CD4-positive, CD25-positive, alpha-beta regulatory T cell (primary cell): ENCODE measurements around the gene DICER1. TPM values are rescaled to one million over a fixed set of nuclear protein-coding genes. Genes with fewer than 3 reads are reported as not detected.
"Not testable (repeated sequence)": the region's sequence is repeated elsewhere in the genome, so short reads cannot be mapped to it uniquely, and the experiment has no call there.

Experiments used
- ATAC-seq, 2 donors: fragments of 150-1000 bp; cut with Tn5 transposase; one replicate each; pipeline ENCODE4 v1.10.0; 2021; ENCODE audit warnings: low read depth in 2 of 2, moderate number of reproducible peaks in 2 of 2, moderate library complexity in 1 of 2
- DNase-seq, 3 donors: peaks; one replicate each; pipeline versions ENCODE4 v3.0.0 to v3.0.0-alpha.2; 2012 to 2022; ENCODE audit warnings: mixed read lengths in 1 of 3
- H3K27ac ChIP-seq: one replicate; pipeline ENCODE4 v1.7.0; 2013; ENCODE audit warnings: mild to moderate bottlenecking, low read length; ENCODE audit not compliant: insufficient read depth, poor library complexity, severe bottlenecking
- H3K27me3 ChIP-seq: one replicate; pipeline ENCODE4 v1.7.0; 2013; ENCODE audit warnings: low read length; ENCODE audit not compliant: control insufficient read depth, insufficient read depth
- H3K36me3 ChIP-seq: one replicate; pipeline ENCODE4 v1.7.0; 2013; ENCODE audit warnings: mild to moderate bottlenecking, low read length, moderate library complexity; ENCODE audit not compliant: control insufficient read depth, insufficient read depth
- H3K4me1 ChIP-seq: 2 replicates; pipeline ENCODE4 v1.7.0; 2013; ENCODE audit warnings: mild to moderate bottlenecking, low read length; ENCODE audit not compliant: insufficient read depth, control insufficient read depth, poor library complexity, severe bottlenecking
- H3K4me3 ChIP-seq: one replicate; pipeline ENCODE4 v1.7.0; 2013; ENCODE audit warnings: low read depth, mild to moderate bottlenecking, low read length, moderate library complexity
- H3K9me3 ChIP-seq, 2 experiments: 1 replicate in 1 of 2; 2 replicates in 1 of 2; pipeline ENCODE4 v1.7.0; 2013; ENCODE audit warnings: low read length in 2 of 2, mild to moderate bottlenecking in 1 of 2, moderate library complexity in 1 of 2; ENCODE audit not compliant: control insufficient read depth in 2 of 2
- H3K27ac Mint-ChIP-seq, 3 donors: one replicate each; pipeline ENCODE4 v1.8.0; 2020 to 2022; ENCODE audit warnings: mild to moderate bottlenecking in 3 of 3, mixed read lengths in 3 of 3, moderate library complexity in 2 of 3
- H3K27me3 Mint-ChIP-seq: one replicate; pipeline ENCODE4 v1.8.0; 2022; ENCODE audit warnings: mild to moderate bottlenecking, mixed read lengths
- H3K36me3 Mint-ChIP-seq: one replicate; pipeline ENCODE4 v1.8.0; 2020; ENCODE audit warnings: mixed read lengths
- H3K4me1 Mint-ChIP-seq, 4 donors: one replicate each; pipeline ENCODE4 v1.8.0; 2020 to 2022; ENCODE audit warnings: mixed read lengths in 4 of 4, mild to moderate bottlenecking in 1 of 4
- H3K4me3 Mint-ChIP-seq, 4 donors: one replicate each; pipeline ENCODE4 v1.8.0; 2020 to 2022; ENCODE audit warnings: mild to moderate bottlenecking in 4 of 4, mixed read lengths in 4 of 4, moderate library complexity in 3 of 4
- H3K9me3 Mint-ChIP-seq, 7 donors: one replicate each; pipeline ENCODE4 v1.8.0; 2020 to 2022; ENCODE audit warnings: mixed read lengths in 7 of 7, mild to moderate bottlenecking in 3 of 7, moderate library complexity in 2 of 7
- polyA plus RNA-seq, 4 donors: library from polyadenylated mRNA; unstranded; fragments of 300-500 nt; fragmentation: Illumina TruSeq; gene quantifications; one replicate each; pipeline ENCODE4 v1.2.3, GENCODE V29; 2021
- total RNA-seq: library from RNA; stranded (reverse); gene quantifications from one replicate; pipeline ENCODE4 v1.2.3, GENCODE V29; 2022

Gene DICER1, protein sequence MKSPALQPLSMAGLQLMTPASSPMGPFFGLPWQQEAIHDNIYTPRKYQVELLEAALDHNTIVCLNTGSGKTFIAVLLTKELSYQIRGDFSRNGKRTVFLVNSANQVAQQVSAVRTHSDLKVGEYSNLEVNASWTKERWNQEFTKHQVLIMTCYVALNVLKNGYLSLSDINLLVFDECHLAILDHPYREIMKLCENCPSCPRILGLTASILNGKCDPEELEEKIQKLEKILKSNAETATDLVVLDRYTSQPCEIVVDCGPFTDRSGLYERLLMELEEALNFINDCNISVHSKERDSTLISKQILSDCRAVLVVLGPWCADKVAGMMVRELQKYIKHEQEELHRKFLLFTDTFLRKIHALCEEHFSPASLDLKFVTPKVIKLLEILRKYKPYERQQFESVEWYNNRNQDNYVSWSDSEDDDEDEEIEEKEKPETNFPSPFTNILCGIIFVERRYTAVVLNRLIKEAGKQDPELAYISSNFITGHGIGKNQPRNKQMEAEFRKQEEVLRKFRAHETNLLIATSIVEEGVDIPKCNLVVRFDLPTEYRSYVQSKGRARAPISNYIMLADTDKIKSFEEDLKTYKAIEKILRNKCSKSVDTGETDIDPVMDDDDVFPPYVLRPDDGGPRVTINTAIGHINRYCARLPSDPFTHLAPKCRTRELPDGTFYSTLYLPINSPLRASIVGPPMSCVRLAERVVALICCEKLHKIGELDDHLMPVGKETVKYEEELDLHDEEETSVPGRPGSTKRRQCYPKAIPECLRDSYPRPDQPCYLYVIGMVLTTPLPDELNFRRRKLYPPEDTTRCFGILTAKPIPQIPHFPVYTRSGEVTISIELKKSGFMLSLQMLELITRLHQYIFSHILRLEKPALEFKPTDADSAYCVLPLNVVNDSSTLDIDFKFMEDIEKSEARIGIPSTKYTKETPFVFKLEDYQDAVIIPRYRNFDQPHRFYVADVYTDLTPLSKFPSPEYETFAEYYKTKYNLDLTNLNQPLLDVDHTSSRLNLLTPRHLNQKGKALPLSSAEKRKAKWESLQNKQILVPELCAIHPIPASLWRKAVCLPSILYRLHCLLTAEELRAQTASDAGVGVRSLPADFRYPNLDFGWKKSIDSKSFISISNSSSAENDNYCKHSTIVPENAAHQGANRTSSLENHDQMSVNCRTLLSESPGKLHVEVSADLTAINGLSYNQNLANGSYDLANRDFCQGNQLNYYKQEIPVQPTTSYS (N-terminal part only)
- total RNA-seq = 52.0 TPM
- 10 to 100 TPM; 12.4 to 15.7 (median 12.9) TPM for polyA plus RNA-seq

DNA sequence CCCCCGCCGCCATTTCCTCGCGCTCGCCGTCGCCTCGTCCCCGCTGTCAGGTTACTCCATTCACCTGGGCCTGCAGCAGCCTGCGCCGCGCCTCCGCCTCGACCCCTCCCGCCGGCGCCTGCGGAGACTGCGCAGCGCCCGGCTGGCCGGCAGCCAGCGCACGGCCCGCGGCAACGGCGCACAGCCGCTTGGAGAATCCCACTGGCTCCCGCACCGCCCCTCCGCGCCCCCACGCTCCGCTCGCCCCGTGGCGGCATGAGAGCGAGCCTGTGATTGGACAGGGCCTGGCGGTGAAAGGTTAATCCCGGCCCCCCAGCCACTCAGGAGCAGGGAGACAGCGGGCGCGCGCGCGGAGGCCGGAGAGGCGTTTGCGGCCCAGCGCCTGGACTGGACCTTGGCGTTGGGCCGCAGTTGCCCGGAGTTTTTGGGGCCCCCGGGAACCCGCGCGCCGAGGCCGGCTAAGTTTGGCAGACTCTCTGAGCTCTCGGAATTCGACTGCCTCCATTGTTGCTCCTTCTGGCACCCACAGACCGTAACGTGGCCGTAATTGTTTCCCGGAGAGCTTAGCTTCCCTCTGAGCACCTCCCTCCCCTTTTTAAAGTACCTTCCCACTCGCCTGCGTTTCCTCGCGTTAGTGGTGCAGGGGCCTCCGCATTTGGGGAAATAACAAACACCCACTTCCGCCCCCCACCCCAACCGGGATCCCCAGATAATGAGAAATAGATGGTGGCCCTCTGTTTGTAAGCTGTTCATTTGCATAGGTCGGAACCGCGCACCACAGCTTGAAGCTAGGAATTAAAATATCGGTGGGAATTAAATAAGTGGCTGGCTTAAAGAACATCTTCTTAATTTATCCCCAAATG lies at the start of gene DICER1:
Gene DICER1 (minus strand): TSS at position 203 of the 863 bp plus-strand sequence. CDS start 24,071 bp downstream, outside the sequence.
- DNase-seq = peak; percentile 88 to 92 (median 92)
- H3K9me3 Mint-ChIP-seq = no peaks in the 10 kb centered on the region
- H3K27me3 Mint-ChIP-seq = peaks cover 6% of the 10 kb centered on the region
- H3K4me3 ChIP-seq = peak within 1 kb of the TSS; percentile 93
- peaks cover 16 to 53% (median 37%) of the 10 kb centered on the region in 4 donors for H3K4me1 Mint-ChIP-seq
- H3K27ac Mint-ChIP-seq = peak within 1 kb of the TSS; percentile 95 to 99 (median 99)
- H3K36me3 ChIP-seq = no peaks in the 10 kb centered on the region
- no peaks in the 10 kb centered on the region for H3K36me3 Mint-ChIP-seq
- no peaks in the 10 kb centered on the region for H3K27me3 ChIP-seq
- peak; percentile 82 to 84 for ATAC-seq
- peaks cover 34% of the 10 kb centered on the region for H3K4me1 ChIP-seq
- H3K9me3 ChIP-seq = no peaks in the 10 kb centered on the region
- peak within 1 kb of the TSS; percentile 87 for H3K27ac ChIP-seq
- peak within 1 kb of the TSS; percentile 96 to 99 (median 97) for H3K4me3 Mint-ChIP-seq

DNA sequence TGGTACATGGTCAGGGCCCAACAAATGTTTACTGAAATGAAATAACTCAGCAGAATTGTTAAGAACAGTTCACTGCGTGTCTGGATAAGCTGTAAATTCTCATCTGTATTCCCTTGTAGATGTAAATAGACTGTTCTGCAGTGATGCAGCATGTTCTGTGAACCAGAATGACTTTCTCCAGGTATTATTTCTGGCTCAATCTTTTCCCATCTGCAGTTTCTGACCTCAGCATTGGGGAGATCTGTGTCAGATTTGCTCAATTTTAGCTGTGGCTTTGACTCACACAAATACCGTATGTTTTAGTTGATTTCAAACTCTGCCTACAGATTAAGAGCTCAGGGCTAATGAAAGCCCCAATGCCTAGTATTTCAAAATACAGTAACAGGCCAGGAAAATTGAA lies 49.2 kb upstream of the DICER1 start:
- H3K27me3 Mint-ChIP-seq = peaks cover 22% of the 10 kb centered on the region
- no peaks in the 10 kb centered on the region for H3K4me1 Mint-ChIP-seq
- no peaks in the 10 kb centered on the region for H3K36me3 ChIP-seq
- no peaks in the 10 kb centered on the region for H3K4me1 ChIP-seq
- H3K36me3 Mint-ChIP-seq = no peaks in the 10 kb centered on the region
- H3K9me3 Mint-ChIP-seq = peaks cover 0 to 6% (median 2%) of the 10 kb centered on the region in 7 donors
- H3K4me3 ChIP-seq = no peak overlapping the region
- no peak overlapping the region for H3K27ac Mint-ChIP-seq
- H3K4me3 Mint-ChIP-seq = no peak overlapping the region
- ATAC-seq (no peak), DNase-seq (no peak)
- peaks cover 0 to 6% of the 10 kb centered on the region in 2 experiments for H3K9me3 ChIP-seq
- H3K27me3 ChIP-seq = no peaks in the 10 kb centered on the region
- no peak overlapping the region for H3K27ac ChIP-seq

DNA sequence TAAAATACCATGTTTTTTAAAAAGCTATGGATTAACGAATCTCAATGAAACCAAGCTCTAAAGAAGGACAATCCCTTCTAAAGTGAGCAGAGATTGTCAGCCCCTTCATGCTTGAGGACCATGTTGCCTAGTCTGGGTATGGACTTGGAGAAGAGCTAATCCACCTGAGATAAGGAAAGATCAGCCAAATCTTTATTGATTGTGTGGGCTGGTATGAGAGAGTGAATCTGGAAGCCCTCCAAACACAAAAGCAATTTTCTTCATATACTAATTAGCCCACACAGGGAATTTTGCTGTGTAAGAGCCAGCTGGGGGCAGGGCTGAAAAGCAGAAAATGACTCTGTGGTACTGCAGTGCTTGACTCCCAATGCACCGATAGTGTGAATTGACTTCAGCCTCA lies 47.4 kb upstream of the DICER1 start:
- no peaks in the 10 kb centered on the region for H3K36me3 ChIP-seq
- H3K4me1 ChIP-seq = no peaks in the 10 kb centered on the region
- H3K27ac ChIP-seq = no peak overlapping the region
- no peak overlapping the region for H3K4me3 ChIP-seq
- Mint-ChIP-seq H3K9me3 (peaks cover 0 to 6% (median 2%) of the 10 kb centered on the region in 7 donors), H3K4me1 (no peaks in the 10 kb centered on the region), H3K27ac (no peak overlapping the region), H3K36me3 (no peaks in the 10 kb centered on the region), H3K27me3 (peaks cover 18% of the 10 kb centered on the region), H3K4me3 (no peak overlapping the region)
- no peaks in the 10 kb centered on the region for H3K27me3 ChIP-seq
- DNase-seq (no peak), ATAC-seq (no peak)
- H3K9me3 ChIP-seq = peaks cover 0 to 6% of the 10 kb centered on the region in 2 experiments

DNA sequence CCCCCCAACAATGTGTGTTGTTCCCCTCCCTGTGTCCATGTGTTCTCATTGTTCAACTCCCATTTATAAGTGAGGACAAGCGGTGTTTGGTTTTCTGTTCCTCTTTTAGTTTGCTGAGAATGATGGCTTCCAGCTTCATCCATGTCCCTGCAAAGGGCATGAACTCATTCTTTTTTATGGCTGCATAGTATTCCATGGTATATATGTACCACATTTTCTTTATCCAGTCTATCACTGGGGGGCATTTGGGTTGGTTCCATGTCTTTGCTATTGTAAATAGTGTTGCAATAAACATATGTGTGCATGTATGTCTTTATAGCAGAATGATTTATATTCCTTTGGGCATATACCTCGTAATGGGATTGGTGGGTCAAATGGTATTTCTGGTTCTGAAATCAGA lies 44.4 kb upstream of the DICER1 start:
- H3K36me3 ChIP-seq, H3K27ac ChIP-seq, H3K4me3 Mint-ChIP-seq, H3K36me3 Mint-ChIP-seq, H3K4me1 ChIP-seq, H3K4me3 ChIP-seq, H3K27me3 ChIP-seq, H3K9me3 ChIP-seq, H3K9me3 Mint-ChIP-seq, ATAC-seq, DNase-seq, H3K4me1 Mint-ChIP-seq: not testable (repeated sequence)
- peak overlapping the region in 1 of 3 donors; percentile 53 for H3K27ac Mint-ChIP-seq
- H3K27me3 Mint-ChIP-seq = peaks cover 21% of the 10 kb centered on the region

DNA sequence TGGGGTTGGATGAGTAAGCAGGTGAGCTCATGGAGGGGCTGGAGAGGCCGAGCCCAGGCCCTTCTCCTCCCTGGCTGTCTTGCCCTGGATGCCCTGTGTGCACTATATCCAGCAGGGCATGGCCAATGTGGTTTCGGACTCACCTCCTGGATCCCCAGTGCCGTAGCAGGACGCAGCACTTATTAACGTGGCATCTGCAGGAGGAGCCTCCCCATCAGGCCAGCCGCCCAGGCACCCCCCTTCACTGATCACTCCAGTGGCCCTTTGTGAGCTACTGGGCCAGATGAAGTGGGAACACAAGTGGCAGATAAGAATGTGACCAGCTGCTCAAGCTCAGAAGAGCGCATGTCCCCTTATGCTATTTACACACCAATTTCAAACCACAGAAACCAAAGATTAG lies 43.1 kb upstream of the DICER1 start:
- H3K4me1 Mint-ChIP-seq = no peaks in the 10 kb centered on the region
- no peak overlapping the region for H3K4me3 ChIP-seq
- ATAC-seq = no peak
- H3K4me1 ChIP-seq = no peaks in the 10 kb centered on the region
- H3K9me3 ChIP-seq = peaks cover 0 to 6% of the 10 kb centered on the region in 2 experiments
- no peak overlapping the region for H3K27ac Mint-ChIP-seq
- peaks cover 0 to 6% (median 2%) of the 10 kb centered on the region in 7 donors for H3K9me3 Mint-ChIP-seq
- no peaks in the 10 kb centered on the region for H3K36me3 ChIP-seq
- no peaks in the 10 kb centered on the region for H3K27me3 ChIP-seq
- no peak overlapping the region for H3K27ac ChIP-seq
- H3K4me3 Mint-ChIP-seq = no peak overlapping the region
- no peak for DNase-seq
- no peaks in the 10 kb centered on the region for H3K36me3 Mint-ChIP-seq
- H3K27me3 Mint-ChIP-seq = peaks cover 24% of the 10 kb centered on the region

DNA sequence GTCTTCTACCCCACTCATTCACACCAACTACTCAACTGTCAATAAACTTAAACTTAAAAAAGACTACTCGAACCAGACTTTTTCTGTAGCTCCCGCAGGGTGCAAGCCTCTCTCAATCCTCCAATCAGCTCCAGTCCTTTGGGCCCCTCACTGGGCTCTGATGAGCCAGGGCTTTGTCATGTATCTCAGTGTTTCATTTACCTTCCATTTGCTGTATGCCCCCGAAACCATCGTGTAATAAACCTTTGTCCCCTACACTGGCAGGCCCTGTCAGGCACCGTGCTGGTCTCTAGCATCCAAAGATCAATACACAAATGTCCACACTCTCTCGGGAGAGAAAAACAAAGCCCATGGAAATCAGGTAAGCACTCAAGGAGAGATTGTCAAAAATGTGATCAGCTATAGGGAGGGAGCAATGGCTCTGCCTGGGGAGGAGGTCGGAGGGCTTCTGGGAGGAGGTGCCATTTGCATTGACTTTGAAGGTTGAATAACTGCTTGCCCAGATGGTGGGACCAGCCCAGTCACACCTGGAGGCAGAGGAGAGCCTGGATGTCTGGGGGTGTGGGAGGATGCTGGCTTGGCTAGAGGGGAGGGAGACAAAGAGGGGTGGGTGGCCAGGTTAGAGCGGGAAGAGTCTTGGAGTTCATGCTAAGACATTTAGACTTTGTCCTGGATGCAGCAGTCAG lies 42.1 kb upstream of the DICER1 start:
- Mint-ChIP-seq H3K9me3 (no peaks in the 10 kb centered on the region), H3K4me3 (peak overlapping the region in 1 of 4 donors; percentile 43), H3K27ac (no peak overlapping the region), H3K4me1 (no peaks in the 10 kb centered on the region), H3K36me3 (no peaks in the 10 kb centered on the region), H3K27me3 (peaks cover 15% of the 10 kb centered on the region)
- Histone ChIP-seq H3K27me3 (no peaks in the 10 kb centered on the region), H3K36me3 (no peaks in the 10 kb centered on the region), H3K9me3 (no peaks in the 10 kb centered on the region), H3K4me1 (no peaks in the 10 kb centered on the region), H3K4me3 (no peak overlapping the region), H3K27ac (no peak overlapping the region)
- DNase-seq (no peak), ATAC-seq (no peak)
